GM19468 (cell line): ENCODE data around the gene SPIRE1.
"Not testable (repeated sequence)": the region's sequence is repeated elsewhere in the genome, so short reads cannot be mapped to it uniquely, and the experiment has no call there.

ENCODE experiments used
- ATAC-seq: cut with Tn5 transposase; IDR thresholded peaks from one replicate; pipeline ENCODE4 v1.9.1; 2021; ENCODE audit warnings: mild to moderate bottlenecking, moderate library complexity, moderate number of reproducible peaks; ENCODE audit not compliant: unreplicated experiment; ENCODE audit errors: extremely low read depth

Gene SPIRE1

DNA sequence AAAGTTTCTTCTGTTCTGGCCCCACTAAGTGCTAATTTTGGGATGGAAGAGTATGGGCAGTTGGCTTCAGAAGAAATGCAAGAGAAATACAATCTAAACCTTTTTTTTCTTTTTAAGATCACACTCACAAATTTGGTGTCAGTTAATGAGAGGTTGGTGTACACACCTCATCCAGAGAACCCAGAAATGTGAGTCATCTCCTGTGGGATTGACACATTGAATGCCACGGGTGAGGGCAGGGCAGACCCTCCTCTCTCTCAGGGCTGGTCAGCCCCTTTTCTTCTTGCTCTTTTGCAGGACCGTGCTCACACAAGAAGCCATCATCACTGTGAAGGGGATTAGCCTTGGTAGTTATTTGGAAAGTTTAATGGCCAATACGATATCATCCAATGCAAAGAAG, 231.0 kb downstream of the SPIRE1 start:
- no peak for ATAC-seq

DNA sequence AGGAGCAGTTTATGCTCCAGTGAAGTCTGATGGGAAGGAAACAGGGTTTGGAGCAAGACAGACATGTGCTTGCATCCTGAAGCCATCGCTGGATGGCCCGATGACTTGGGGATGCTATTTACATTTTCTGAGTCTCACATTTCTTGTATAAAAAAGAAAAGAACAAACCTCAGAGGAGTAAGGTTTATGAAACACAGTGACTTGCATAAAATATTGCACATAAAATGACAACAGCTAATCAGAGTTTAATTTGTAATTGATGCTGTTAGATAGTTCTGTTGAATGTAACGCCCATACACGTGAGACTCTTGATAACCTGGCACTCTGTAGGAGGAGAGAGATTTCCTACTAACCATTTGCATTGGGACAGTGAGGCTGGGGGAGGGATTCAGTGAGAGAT, 233.7 kb downstream of the SPIRE1 start:
- ATAC-seq: no peak

- ATAC-seq: no peak
These were observed 234.1 kb downstream of the SPIRE1 start for GRCh38 chr18:12423820-12424219.

DNA sequence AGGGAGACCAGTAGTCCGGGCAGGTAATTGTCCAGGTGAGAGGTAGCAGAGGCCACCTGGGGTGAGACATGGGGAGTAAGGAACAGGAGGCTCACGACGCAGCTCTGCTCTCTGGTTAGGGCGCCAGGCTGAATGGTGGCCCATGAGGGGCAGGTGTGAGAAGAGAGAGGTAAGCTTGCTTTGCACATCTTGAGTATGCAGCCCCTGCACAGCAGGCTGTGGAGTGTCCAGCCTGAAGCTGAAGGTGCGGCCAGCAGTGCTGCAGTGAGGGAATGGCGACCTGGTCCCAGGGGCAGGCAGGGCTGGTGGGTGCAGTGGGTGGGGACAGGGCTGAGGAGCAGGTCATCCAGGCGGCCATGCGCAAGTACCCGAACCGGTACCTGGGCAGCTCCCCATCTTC, 234.5 kb downstream of the SPIRE1 start:
- ATAC-seq: no peak

- no peak for ATAC-seq
These were observed 235.0 kb downstream of the SPIRE1 start for GRCh38 chr18:12422936-12423335.

- ATAC-seq: no peak
These were observed 236.2 kb downstream of the SPIRE1 start for GRCh38 chr18:12421732-12422131.

DNA sequence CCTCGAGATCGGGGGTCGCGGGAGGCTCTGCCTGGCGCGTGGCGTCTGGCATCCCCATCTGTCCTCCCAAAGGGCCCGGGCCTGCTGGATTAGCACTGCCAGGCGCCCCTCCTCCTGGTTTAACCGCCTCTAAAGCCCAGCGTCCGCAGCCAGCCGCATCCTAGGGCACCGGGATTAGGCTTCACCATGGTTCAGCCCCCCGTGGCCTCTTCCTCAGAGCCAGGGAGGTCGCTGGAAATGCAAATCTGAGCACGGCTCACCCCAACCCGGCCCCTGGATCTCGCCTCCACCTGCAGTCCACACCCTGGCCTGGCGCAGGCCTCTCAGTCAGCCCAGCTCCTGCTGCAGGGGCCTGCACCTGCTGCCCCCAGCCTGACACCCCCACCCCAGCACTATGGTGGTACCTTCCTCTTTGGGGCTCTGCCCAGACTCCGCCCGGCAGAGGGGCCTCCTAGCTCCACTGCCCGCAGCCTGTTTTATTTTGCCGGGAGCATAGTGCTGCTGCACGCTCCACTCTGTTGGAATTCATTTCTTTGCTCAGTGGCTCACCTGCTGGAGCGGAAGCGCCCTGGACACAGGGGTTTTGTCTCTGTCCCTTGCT, 237.0 kb downstream of the SPIRE1 start:
- no peak for ATAC-seq

DNA sequence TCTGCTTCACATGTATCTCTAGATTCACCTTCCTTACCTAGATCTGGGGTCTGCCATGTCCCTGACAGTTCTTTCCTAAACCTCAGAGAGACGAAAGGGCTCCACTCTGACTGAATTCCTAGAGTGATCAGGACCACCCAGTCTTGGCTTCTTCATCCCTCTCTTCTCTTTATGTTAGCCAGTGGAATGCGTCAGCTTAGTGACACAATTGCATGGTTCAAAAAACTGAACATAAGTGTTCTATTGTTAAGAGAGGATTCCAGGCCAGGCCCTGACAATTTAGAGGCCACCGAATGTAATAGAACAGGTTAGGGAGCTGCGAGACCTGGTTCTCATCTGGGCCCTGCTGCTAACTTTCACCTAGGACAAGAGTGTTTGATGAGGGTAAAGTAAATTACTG, 240.2 kb downstream of the SPIRE1 start:
- no peak for ATAC-seq

DNA sequence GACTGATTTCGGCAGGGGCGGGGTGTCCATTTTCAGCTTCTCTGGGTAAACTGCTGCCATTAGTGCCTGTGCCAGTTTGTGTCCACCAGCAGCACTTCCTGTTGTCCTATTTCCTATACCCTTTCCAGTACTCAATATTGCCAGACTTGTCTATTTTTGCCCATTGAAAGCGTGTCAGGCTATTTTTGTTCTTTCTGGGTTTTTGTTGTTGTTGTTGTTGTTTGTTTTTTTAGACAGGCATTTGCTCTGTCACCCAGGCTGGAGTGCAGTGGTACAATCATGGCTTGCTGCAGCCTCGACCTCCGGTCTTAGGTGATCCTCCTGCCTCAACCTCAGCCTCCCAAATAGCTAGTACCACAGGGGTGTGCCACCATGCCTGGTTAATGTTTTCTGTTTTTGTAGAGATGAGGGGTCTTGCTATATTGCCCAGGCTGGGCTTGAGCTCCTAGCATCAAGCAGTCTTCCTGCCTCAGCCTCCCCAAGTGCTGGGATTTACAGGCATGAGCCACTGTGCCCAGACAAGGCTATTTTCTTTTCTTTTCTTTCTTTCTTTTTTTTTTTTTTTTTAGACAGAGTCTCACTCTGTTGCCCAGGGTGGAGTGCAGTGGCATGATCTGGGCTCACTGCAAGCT, 241.7 kb downstream of the SPIRE1 start:
- no peak for ATAC-seq

GRCh38 chr18:12411456-12411855, 246.5 kb downstream of the SPIRE1 start:
- ATAC-seq: no peak

DNA sequence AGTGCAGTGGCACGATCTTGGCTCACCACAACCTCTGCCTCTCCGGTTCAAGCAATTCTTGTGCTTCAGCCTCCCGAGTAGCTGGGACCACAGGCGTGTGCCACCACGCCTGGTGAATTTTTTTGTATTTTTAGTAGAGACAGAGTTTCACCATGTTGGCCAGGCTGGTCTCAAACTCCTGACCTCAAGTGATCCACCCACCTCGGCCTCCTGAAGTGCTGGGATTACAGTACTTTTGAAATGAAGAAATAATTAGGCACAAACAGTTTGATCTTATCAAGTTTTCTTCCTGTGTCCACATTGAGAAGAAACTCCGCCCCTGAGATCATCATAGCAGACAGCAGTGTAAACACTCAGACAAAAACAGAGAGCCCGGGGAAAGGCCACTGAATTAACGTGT, 247.2 kb downstream of the SPIRE1 start:
- not testable (repeated sequence) for ATAC-seq

- ATAC-seq: no peak
These were observed 247.8 kb downstream of the SPIRE1 start for GRCh38 chr18:12410081-12410481.

GRCh38 chr18:12409469-12409868, 248.4 kb downstream of the SPIRE1 start:
- no peak for ATAC-seq

DNA sequence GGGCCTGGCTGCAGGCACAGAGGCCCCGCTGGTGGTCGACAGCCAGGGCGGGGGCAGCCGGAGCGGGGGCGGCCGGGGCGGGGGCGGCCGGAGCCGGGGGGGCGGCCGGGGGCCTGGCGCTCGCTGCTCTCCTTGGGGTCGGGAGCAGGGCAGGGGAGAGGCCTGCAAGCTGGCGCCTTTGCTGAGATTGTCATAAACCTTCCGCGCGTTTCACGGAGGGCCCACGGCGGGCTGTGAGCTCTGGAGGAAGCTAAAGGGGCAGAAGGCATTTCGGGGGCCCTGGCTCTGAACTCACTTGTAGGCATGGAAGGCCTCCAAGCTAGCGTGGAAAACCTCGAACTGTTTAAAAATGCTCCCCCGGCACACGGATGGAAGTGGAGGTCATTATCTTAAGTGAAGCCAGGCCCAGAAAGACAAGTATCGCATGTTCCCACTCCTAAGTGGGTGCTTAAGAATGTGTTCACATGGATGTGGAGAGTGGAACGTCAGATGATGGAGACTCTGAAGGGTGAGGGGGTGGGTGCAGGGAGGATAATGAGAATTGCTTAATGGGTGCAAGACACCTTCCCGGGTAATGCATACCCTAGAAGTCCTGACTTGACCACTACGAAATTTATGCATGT, 249.5 kb downstream of the SPIRE1 start:
- ATAC-seq: no peak

- no peak for ATAC-seq
These were observed 251.4 kb downstream of the SPIRE1 start for GRCh38 chr18:12406371-12407111.

DNA sequence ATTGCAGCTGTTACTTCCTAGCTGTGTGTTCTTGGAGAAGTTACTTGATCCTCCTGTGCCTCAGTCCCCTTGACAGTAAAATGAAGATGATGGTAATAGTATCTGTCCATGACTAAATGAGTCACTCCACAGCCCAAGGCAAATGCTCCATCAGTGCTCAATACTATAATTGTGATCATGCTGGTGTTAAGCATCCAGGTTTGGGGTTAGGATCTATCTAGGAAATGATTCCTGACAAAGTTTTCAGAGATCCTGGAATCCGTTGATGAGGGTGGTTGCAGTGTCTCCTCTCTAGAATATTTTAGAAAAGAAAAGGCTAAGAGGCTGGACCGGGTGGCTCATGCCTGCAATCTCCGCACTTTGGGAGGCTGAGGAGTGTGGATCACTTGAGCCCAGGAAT, 252.8 kb downstream of the SPIRE1 start:
- no peak for ATAC-seq

DNA sequence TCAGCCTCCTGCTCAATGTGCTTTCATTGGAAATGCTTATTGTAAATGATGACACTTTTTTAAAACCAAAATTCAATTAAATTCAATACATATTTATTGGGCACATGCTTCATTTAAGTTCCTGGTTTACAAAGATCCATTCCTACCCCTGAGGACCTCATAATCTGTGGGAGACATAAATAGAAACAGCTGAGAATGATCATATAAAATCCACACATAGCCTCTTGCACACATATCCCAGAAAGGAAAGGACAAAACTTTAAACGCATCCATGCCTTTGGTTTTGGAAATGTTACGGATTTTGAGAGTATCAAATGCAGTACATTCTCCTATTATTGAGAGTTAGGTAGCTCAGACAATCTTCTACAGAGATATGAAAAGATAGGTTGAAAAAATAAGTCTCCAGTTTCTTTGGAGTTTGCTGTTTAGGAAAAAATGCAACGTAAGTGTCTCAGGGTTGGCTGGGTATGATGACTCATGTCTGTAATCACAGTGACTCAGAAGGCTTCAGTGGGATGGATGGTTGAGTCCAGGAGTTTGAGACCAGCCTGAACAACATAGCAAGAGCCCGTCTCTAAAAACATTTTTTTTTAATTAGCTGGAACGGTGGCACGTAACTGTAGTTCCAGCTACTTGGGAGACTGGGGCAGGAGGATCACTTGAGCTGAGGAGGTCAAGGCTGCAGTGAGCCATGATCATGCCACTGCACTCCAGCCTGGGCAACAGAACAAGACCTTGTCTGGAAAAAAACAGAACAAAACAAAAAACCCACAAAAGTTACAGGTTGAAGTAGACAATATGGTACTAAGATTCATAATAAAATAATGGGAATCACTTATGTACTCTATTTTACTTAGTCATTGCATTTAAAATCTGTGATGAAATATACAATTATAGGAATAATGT, 254.1 kb downstream of the SPIRE1 start:
- no peak for ATAC-seq

- ATAC-seq: no peak
These were observed 256.0 kb downstream of the SPIRE1 start for GRCh38 chr18:12401881-12402280.

- ATAC-seq: no peak
These were observed 258.7 kb downstream of the SPIRE1 start for GRCh38 chr18:12399231-12399630.

DNA sequence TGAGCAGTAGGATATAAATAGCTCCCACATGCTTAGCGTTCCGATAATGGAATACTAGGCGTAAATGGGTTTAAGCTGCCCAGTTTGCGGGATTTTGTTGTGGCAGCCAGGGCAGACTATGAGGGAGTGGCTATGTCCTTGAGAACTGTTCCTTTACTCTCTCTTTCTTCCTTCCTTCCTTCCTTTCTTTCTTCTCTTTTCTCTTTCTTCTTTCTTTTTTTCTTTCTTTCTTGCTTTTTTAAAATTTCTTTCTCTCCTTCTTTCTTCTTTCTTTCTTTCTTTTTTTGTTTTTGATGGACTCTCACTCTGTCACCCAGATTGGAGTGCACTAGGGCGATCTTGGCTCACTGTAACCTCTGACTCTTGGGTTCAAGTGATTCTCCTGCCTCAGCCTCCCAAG, 259.3 kb downstream of the SPIRE1 start:
- ATAC-seq: no peak
